DOHH2 (cell line): Measurements from ENCODE around the gene AMT.

Experiments
- H3F3A ChIP-seq: fragments of 200-600 bp; sonication (generic), shearing (Covaris generic); 2 replicates; pipeline ENCODE4 v1.6.0; 2016; ENCODE audit warnings: antibody characterized with exemption, mild to moderate bottlenecking; ENCODE audit not compliant: control insufficient read depth, insufficient read depth
- H3K27ac ChIP-seq: fragments of 200-600 bp; sonication (generic); 2 replicates; pipeline ENCODE4 v1.5.1; 2014; ENCODE audit warnings: low read depth, mild to moderate bottlenecking, low read length, moderate library complexity
- H3K27me3 ChIP-seq: fragments of 200-600 bp; sonication (generic); 2 replicates; pipeline ENCODE4 v1.6.1; 2014; ENCODE audit warnings: mild to moderate bottlenecking, low read length, mixed read lengths; ENCODE audit not compliant: control insufficient read depth
- H3K36me3 ChIP-seq: fragments of 200-600 bp; sonication (generic); 2 replicates; pipeline ENCODE4 v1.6.1; 2014; ENCODE audit warnings: mild to moderate bottlenecking, low read length, moderate library complexity, mixed read lengths; ENCODE audit not compliant: control insufficient read depth
- H3K4me1 ChIP-seq: fragments of 200-600 bp; sonication (generic); 2 replicates; pipeline ENCODE4 v1.6.1; 2014; ENCODE audit warnings: mild to moderate bottlenecking, low read length, mixed read lengths; ENCODE audit not compliant: control insufficient read depth
- H3K4me2 ChIP-seq: fragments of 200-600 bp; sonication (generic); 2 replicates; pipeline ENCODE4 v1.6.0; 2014; ENCODE audit warnings: mild to moderate bottlenecking, low read length, moderate library complexity
- H3K4me3 ChIP-seq: fragments of 200-600 bp; sonication (generic); 2 replicates; pipeline ENCODE4 v1.5.1; 2014; ENCODE audit warnings: mild to moderate bottlenecking, low read length, mixed read lengths
- H3K79me2 ChIP-seq: fragments of 200-600 bp; sonication (generic); 2 replicates; pipeline ENCODE4 v1.6.1; 2014; ENCODE audit warnings: mild to moderate bottlenecking, low read length, mixed read lengths; ENCODE audit not compliant: control insufficient read depth
- H3K9me2 ChIP-seq: fragments of 200-600 bp; sonication (generic); replicated peaks from 2 replicates; pipeline ENCODE4 v1.6.1; 2014; ENCODE audit warnings: mild to moderate bottlenecking, low read length, mixed read lengths; ENCODE audit not compliant: control insufficient read depth
- H3K9me3 ChIP-seq: fragments of 200-600 bp; sonication (generic); 2 replicates; pipeline ENCODE4 v1.6.1; 2014; ENCODE audit warnings: antibody characterized with exemption, low read length, mixed read lengths; ENCODE audit not compliant: control insufficient read depth, insufficient read depth
- H4K20me1 ChIP-seq: fragments of 200-600 bp; sonication (generic); 2 replicates; pipeline ENCODE4 v1.6.0; 2014; ENCODE audit warnings: low read depth, mild to moderate bottlenecking, antibody characterized with exemption, low read length, moderate library complexity; ENCODE audit not compliant: control insufficient read depth, insufficient read depth
- CTCF ChIP-seq: fragments of 200-600 bp; sonication (generic); IDR thresholded peaks from one replicate; pipeline ENCODE4 v1.5.1; 2014; ENCODE audit warnings: antibody characterized with exemption, mild to moderate bottlenecking, low read depth, low read length; ENCODE audit not compliant: poor library complexity, severe bottlenecking
- EZH2phosphoT487 ChIP-seq: fragments of 200-600 bp; sonication (generic); IDR thresholded peaks from 2 replicates; pipeline ENCODE4 v1.6.1; 2017; ENCODE audit warnings: borderline replicate concordance, mild to moderate bottlenecking, antibody characterized with exemption, low read length, moderate library complexity, mixed read lengths

AMT gene

DNA sequence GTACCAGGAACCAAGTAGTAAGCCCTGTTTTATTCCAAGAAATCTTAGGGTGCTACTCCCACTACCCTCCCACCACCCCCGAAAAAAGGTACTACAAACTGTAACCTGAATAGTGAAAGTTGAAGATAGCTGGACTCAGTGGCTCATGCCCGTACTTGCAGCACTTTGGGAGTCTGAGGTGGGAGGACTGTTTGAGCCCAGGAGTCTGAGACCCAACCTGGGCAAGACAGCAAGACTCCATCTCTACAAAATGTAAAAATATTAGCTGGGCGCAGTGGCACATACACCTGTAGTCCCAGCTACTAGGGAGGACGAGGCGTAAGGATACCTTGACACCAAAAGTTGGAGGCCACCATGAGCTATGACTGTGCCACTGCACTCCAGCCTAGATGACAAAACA lies 18.4 kb downstream of the AMT start:
- Histone ChIP-seq H3K36me3 (peaks cover 49% of the 10 kb centered on the region), H3F3A (peaks cover 5% of the 10 kb centered on the region), H3K9me2 (no peaks in the 10 kb centered on the region), H3K4me1 (peaks cover 69% of the 10 kb centered on the region), H3K4me3 (no peak overlapping the region), H3K27me3 (no peaks in the 10 kb centered on the region), H3K9me3 (no peaks in the 10 kb centered on the region), H4K20me1 (peaks cover 28% of the 10 kb centered on the region), H3K4me2 (no peak overlapping the region), H3K27ac (no peak overlapping the region), H3K79me2 (peaks cover 100% of the 10 kb centered on the region)
- no peak for TF ChIP-seq EZH2phosphoT487
- TF ChIP-seq CTCF = no peak

- peaks cover 68% of the 10 kb centered on the region for H3K4me1 ChIP-seq
- TF ChIP-seq EZH2phosphoT487 (no peak), CTCF (no peak)
- H3K27me3 ChIP-seq = no peaks in the 10 kb centered on the region
- H3K4me2 ChIP-seq = peak overlapping the region; percentile 54
- peaks cover 34% of the 10 kb centered on the region for H4K20me1 ChIP-seq
- no peaks in the 10 kb centered on the region for H3K9me3 ChIP-seq
- peaks cover 7% of the 10 kb centered on the region for H3F3A ChIP-seq
- no peaks in the 10 kb centered on the region for H3K9me2 ChIP-seq
- H3K79me2 ChIP-seq = peaks cover 100% of the 10 kb centered on the region
- H3K27ac ChIP-seq = peak overlapping the region; percentile 34
- peaks cover 62% of the 10 kb centered on the region for H3K36me3 ChIP-seq
- H3K4me3 ChIP-seq = 0 out of 2 replicates have a peak overlapping the region, but pooled peaks have one; percentile 20
Observed at GRCh38 chr3:49401766-49402165, 20.5 kb downstream of the AMT start.

DNA sequence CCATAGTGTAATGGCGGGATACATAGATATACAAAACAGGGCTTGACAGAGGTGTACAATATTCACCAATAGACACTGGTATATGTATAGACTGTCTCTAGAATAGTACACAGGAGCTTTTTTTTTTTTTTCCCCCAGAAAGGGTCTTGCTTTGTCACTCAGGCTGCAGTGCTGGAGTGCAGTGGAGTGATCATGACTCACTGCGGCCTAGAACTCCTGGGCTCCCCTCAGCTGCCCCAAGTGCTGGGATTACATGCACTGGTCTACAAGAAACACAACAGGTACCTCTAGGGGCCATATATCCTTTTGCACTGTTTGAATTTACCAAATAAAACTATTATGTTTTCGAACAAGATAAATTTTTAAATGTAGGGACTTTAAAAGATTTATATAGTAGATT lies 22.8 kb downstream of the AMT start:
- H3K9me3 ChIP-seq = no peaks in the 10 kb centered on the region
- peaks cover 70% of the 10 kb centered on the region for H3K36me3 ChIP-seq
- H3K27me3 ChIP-seq = no peaks in the 10 kb centered on the region
- H3K4me1 ChIP-seq = peaks cover 73% of the 10 kb centered on the region
- no peak overlapping the region for H3K4me3 ChIP-seq
- peaks cover 47% of the 10 kb centered on the region for H4K20me1 ChIP-seq
- H3K4me2 ChIP-seq = no peak overlapping the region
- no peak overlapping the region for H3K27ac ChIP-seq
- TF ChIP-seq EZH2phosphoT487 (no peak), CTCF (no peak)
- no peaks in the 10 kb centered on the region for H3K9me2 ChIP-seq
- peaks cover 100% of the 10 kb centered on the region for H3K79me2 ChIP-seq
- peaks cover 4% of the 10 kb centered on the region for H3F3A ChIP-seq
